IMR-90 (cell line): ENCODE results near the gene RAB11FIP4. TPM values are rescaled to one million over a fixed set of nuclear protein-coding genes. Genes with fewer than 3 reads are reported as not detected.

Experiments used
- ATAC-seq: fragments of 200-7000 bp; cut with Tn5 transposase; 2 replicates; pipeline ENCODE4 v1.9.1; 2020; ENCODE audit warnings: low read depth, mild to moderate bottlenecking, moderate library complexity
- BruUV-seq: library from RNA; stranded (reverse); fragments of 400-500 nt; replicated peaks from 2 replicates; lab custom pipeline; 2021; lab: Mats Ljungman, UMichigan
- CTCF ChIA-PET: fragments of 300-600 bp; formaldehyde crosslinking; extraction: SDS; loops from one replicate; lab custom pipeline; 2021; ENCODE audit warnings: antibody characterized with exemption; lab: Yijun Ruan, JAX
- POLR2A ChIA-PET: fragments of 300-600 bp; sonication (Branson Sonifier 250); formaldehyde crosslinking; loops from one replicate; lab custom pipeline; 2022; ENCODE audit warnings: antibody characterized with exemption; ENCODE audit not compliant: unreplicated experiment; lab: Charles Lee
- DNase-seq: peaks from one replicate; pipeline ENCODE4 v3.0.0; 2013
- H2AFZ ChIP-seq: replicated peaks from 2 replicates; pipeline ENCODE3; 2013; ENCODE audit warnings: low read length, mild to moderate bottlenecking; ENCODE audit not compliant: poor library complexity
- H2AK5ac ChIP-seq: 2 replicates; pipeline ENCODE4 v1.6.1; 2013; ENCODE audit warnings: low read depth, low read length, inconsistent platforms
- H2AK9ac ChIP-seq: replicated peaks from 2 replicates; pipeline ENCODE3; 2013; ENCODE audit warnings: mild to moderate bottlenecking, low read depth, low read length, moderate library complexity; ENCODE audit not compliant: poor library complexity
- H2BK120ac ChIP-seq: 2 replicates; pipeline ENCODE4 v1.6.1; 2013; ENCODE audit warnings: low read depth, low read length, inconsistent platforms
- H2BK15ac ChIP-seq: 3 replicates; pipeline ENCODE4 v1.6.1; 2013; ENCODE audit warnings: low read depth, low read length, inconsistent platforms
- H2BK20ac ChIP-seq: 2 replicates; pipeline ENCODE4 v1.6.1; 2013; ENCODE audit warnings: low read depth, mild to moderate bottlenecking, inconsistent platforms, low read length, moderate library complexity
- H2BK5ac ChIP-seq: 2 replicates; pipeline ENCODE4 v1.6.1; 2013; ENCODE audit warnings: mild to moderate bottlenecking, low read depth, low read length, inconsistent platforms; ENCODE audit not compliant: poor library complexity, severe bottlenecking
- H3K14ac ChIP-seq: replicated peaks from 2 replicates; pipeline ENCODE4 v1.6.1; 2013; ENCODE audit warnings: low read depth, low read length, inconsistent platforms
- H3K18ac ChIP-seq: 2 replicates; pipeline ENCODE4 v1.6.1; 2013; ENCODE audit warnings: low read depth, low read length, control low read depth
- H3K23ac ChIP-seq: 2 replicates; pipeline ENCODE4 v1.6.1; 2013; ENCODE audit warnings: low read depth, low read length, inconsistent platforms
- H3K27ac ChIP-seq: 2 replicates; pipeline ENCODE4 v1.5.1; 2013; ENCODE audit warnings: mild to moderate bottlenecking, control low read depth, low read length; ENCODE audit not compliant: insufficient read depth
- H3K27me3 ChIP-seq: 2 replicates; pipeline ENCODE4 v1.6.1; 2013; ENCODE audit warnings: low read length; ENCODE audit not compliant: control insufficient read depth, insufficient read depth
- H3K36me3 ChIP-seq: 2 replicates; pipeline ENCODE4 v1.6.1; 2013; ENCODE audit warnings: low read length, mixed read lengths; ENCODE audit not compliant: control insufficient read depth, insufficient read depth
- H3K4ac ChIP-seq: 2 replicates; pipeline ENCODE4 v1.6.1; 2013; ENCODE audit warnings: low read depth, low read length, inconsistent platforms
- H3K4me1 ChIP-seq: 2 replicates; pipeline ENCODE4 v1.6.1; 2013; ENCODE audit warnings: low read length, mixed read lengths; ENCODE audit not compliant: control insufficient read depth, insufficient read depth
- H3K4me2 ChIP-seq: 2 replicates; pipeline ENCODE4 v1.6.1; 2013; ENCODE audit warnings: low read depth, mild to moderate bottlenecking, control low read depth, low read length, moderate library complexity
- H3K4me3 ChIP-seq: 2 replicates; pipeline ENCODE4 v1.5.1; 2013; ENCODE audit warnings: low read depth, mild to moderate bottlenecking, control low read depth, low read length, moderate library complexity; ENCODE audit not compliant: insufficient read depth
- H3K56ac ChIP-seq: 2 replicates; pipeline ENCODE4 v1.6.1; 2013; ENCODE audit warnings: low read length, inconsistent platforms; ENCODE audit not compliant: insufficient read depth; ENCODE audit errors: extremely low read depth
- H3K79me1 ChIP-seq, 2 experiments: 2 replicates each; pipeline ENCODE4 v1.6.1; 2013; ENCODE audit warnings: low read length in 2 of 2, inconsistent platforms in 1 of 2, low read depth in 1 of 2
- H3K9ac ChIP-seq: 2 replicates; pipeline ENCODE4 v1.6.1; 2013; ENCODE audit warnings: low read depth, low read length, control low read depth
- H3K9me1 ChIP-seq: 2 replicates; pipeline ENCODE4 v1.6.1; 2013; ENCODE audit warnings: low read length, inconsistent platforms; ENCODE audit not compliant: insufficient read depth
- H3K9me3 ChIP-seq: 2 replicates; pipeline ENCODE4 v1.6.1; 2013; ENCODE audit warnings: low read length; ENCODE audit not compliant: control insufficient read depth, insufficient read depth
- H4K20me1 ChIP-seq: 2 replicates; pipeline ENCODE4 v1.6.1; 2013; ENCODE audit warnings: low read length, inconsistent platforms; ENCODE audit not compliant: insufficient read depth
- H4K5ac ChIP-seq: 2 replicates; pipeline ENCODE4 v1.6.1; 2013; ENCODE audit warnings: mild to moderate bottlenecking, low read depth, low read length, control low read depth
- H4K8ac ChIP-seq, 2 experiments: 2 replicates each; pipeline ENCODE4 v1.6.1; 2013; ENCODE audit warnings: low read depth in 2 of 2, low read length in 2 of 2, control low read depth in 1 of 2, inconsistent platforms in 1 of 2
- H4K91ac ChIP-seq: 2 replicates; pipeline ENCODE4 v1.6.1; 2013; ENCODE audit warnings: low read depth, low read length, inconsistent platforms; ENCODE audit not compliant: insufficient read depth
- BHLHE40 ChIP-seq: fragments of 150-350 bp; IDR thresholded peaks from 2 replicates; pipeline ENCODE4 v1.6.1; 2016; ENCODE audit warnings: mild to moderate bottlenecking, low read depth, low read length
- FOS ChIP-seq: fragments of 150-350 bp; IDR thresholded peaks from 2 replicates; pipeline ENCODE4 v1.6.1; 2016; ENCODE audit warnings: low read depth, low read length
- MAFK ChIP-seq: IDR thresholded peaks from 2 replicates; pipeline ENCODE4 v1.6.1; 2012; ENCODE audit warnings: low read depth, low read length, improper control_type of control experiment
- MXI1 ChIP-seq: IDR thresholded peaks from 2 replicates; pipeline ENCODE4 v1.6.1; 2012; ENCODE audit warnings: low read depth, mild to moderate bottlenecking, low read length, moderate library complexity, borderline replicate concordance
- POLR2A ChIP-seq: IDR thresholded peaks from 2 replicates; pipeline ENCODE4 v1.6.1; 2012; ENCODE audit warnings: mild to moderate bottlenecking, low read depth, low read length
- WGBS, 2 experiments: methylation state at CpG; one replicate each; pipeline versions ENCODE4 v1.1.5 to v1.1.7; 2013; ENCODE audit warnings: missing lambda C conversion rate in 2 of 2; ENCODE audit not compliant: insufficient read length in 1 of 2; ENCODE audit errors: extremely low coverage in 2 of 2; 5-methylcytosine and 5-hydroxymethylcytosine counted together
- dilution Hi-C: fragments of 300-500 bp; cut with HindIII; formaldehyde crosslinking; loops from one replicate; pipeline ENCODE4 v1.14.3; 2018; ENCODE audit warnings: low sequenced_read_pairs; ENCODE audit not compliant: unreplicated experiment
- in situ Hi-C: fragments of 300-500 bp; cut with MboI; formaldehyde crosslinking; loops from 3 replicates; pipeline ENCODE4 v1.14.3; 2019; ENCODE audit warnings: low sequenced_read_pairs, inconsistent platforms, mixed read lengths
- intact Hi-C: fragments of 100-400 bp; cut with micrococcal nuclease; formaldehyde crosslinking; loops from 2 replicates; pipeline ENCODE4 v1.10.0; 2022
- polyA plus RNA-seq, 3 experiments: library from polyadenylated mRNA; depleted of rRNA; stranded (reverse); fragments of >200 nt; gene quantifications; 2 replicates each; pipeline ENCODE4 v1.2.3, GENCODE V29; 2012; ENCODE audit warnings: low replicate concordance in 1 of 3
- total RNA-seq: library from RNA; depleted of rRNA; stranded (reverse); fragments of >200 nt; gene quantifications from 2 replicates; pipeline ENCODE4 v1.2.3, GENCODE V29; 2012
- TF ChIP-seq, protein P1 (sequence below): fragments of 150-350 bp; IDR thresholded peaks from 2 replicates; pipeline ENCODE4 v1.6.1; 2016; ENCODE audit warnings: low read depth, mild to moderate bottlenecking, low read length, moderate library complexity, borderline replicate concordance

The RAB11FIP4 gene
- total and polyA plus RNA-seq, 2 of the 4 experiments (the other 2 are of a cell fraction) = 0.68 to 1.1 TPM

DNA sequence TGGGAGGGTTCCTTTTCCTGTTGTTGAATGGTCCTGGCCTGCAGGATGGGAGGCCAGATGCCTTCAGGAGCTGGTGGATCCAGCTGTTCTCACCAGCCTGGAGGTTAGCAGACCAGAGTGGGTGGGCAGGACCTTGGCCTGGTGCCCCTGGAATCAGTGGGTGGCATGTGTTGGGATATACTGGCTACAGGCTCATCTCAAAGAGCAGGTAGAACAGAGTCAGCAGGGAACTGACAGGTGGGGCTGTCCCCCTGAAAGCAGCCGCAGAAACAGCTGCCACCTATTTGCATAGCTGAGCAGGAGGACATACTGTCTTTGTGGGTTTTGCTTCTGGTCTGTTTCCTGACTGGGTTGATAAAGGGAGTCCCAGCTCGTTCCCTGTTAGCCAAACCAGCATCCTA is 144.1 kb downstream of the RAB11FIP4 start (continued):
- TF ChIP-seq BHLHE40 = no peak
- TF ChIP-seq POLR2A = no peak
- TF ChIP-seq FOS = no peak
- TF ChIP-seq, protein P1, sequence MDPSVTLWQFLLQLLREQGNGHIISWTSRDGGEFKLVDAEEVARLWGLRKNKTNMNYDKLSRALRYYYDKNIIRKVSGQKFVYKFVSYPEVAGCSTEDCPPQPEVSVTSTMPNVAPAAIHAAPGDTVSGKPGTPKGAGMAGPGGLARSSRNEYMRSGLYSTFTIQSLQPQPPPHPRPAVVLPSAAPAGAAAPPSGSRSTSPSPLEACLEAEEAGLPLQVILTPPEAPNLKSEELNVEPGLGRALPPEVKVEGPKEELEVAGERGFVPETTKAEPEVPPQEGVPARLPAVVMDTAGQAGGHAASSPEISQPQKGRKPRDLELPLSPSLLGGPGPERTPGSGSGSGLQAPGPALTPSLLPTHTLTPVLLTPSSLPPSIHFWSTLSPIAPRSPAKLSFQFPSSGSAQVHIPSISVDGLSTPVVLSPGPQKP = no peak

- no peak overlapping the region for H3K4me3 ChIP-seq
- H3K27ac ChIP-seq = no peak overlapping the region
- H2BK20ac ChIP-seq = no peak overlapping the region
- no peak overlapping the region for H3K56ac ChIP-seq
- no peak overlapping the region for H2BK5ac ChIP-seq
- DNase-seq (no peak), ATAC-seq (no peak)
- no peak overlapping the region for H4K91ac ChIP-seq
- no peak overlapping the region for H2AFZ ChIP-seq
- H4K8ac ChIP-seq = no peak overlapping the region
- H3K4me1 ChIP-seq = peaks cover 13% of the 10 kb centered on the region
- dilution Hi-C loops (no loop called here), intact Hi-C loops (no loop called here), in situ Hi-C loops (no loop called here)
- no peak overlapping the region for H2BK15ac ChIP-seq
- H3K9me1 ChIP-seq = peaks cover 4% of the 10 kb centered on the region; the same call in 1 of the 2 replicates
- H3K9ac ChIP-seq = no peak overlapping the region
- H2AK9ac ChIP-seq = no peak overlapping the region
- H3K18ac ChIP-seq = no peak overlapping the region
- no peaks in the 10 kb centered on the region for H3K9me3 ChIP-seq
- no peak overlapping the region for H2AK5ac ChIP-seq
- ChIA-PET POLR2A (no interaction called here), CTCF (interaction anchor here (4.1 kb wide), 1 partner anchor 306 kb away, joined by 21 read pairs; no protein-coding TSS in a partner anchor)
- H3K4ac ChIP-seq = no peak overlapping the region
- no peaks in the 10 kb centered on the region for H3K36me3 ChIP-seq
- 100% methylated on average over 3 of the region's 5 CpGs; no CpG with 5 or more reads in 1 of the 2 experiments for WGBS, 2 experiments
- no peaks in the 10 kb centered on the region for H3K27me3 ChIP-seq
- no peak overlapping the region for H3K23ac ChIP-seq
- H4K20me1 ChIP-seq = no peaks in the 10 kb centered on the region
- H3K79me1 ChIP-seq = no peaks in the 10 kb centered on the region
- no peak overlapping the region for H3K14ac ChIP-seq
- no peak overlapping the region for H4K5ac ChIP-seq
- BruUV-seq = no TSS peak
- H2BK120ac ChIP-seq = no peak overlapping the region
- no peak for TF ChIP-seq FOS
- TF ChIP-seq MXI1 = no peak
- no peak for TF ChIP-seq MAFK
- no peak overlapping the region for H3K4me2 ChIP-seq
These were observed 145.0 kb downstream of the RAB11FIP4 start for GRCh38 chr17:31536451-31536850.
